CD4-positive, alpha-beta T cell treated with Interferon gamma for 1 hour (primary cell): ENCODE data around the gene RELA.
"Not testable (repeated sequence)": the region's sequence is repeated elsewhere in the genome, so short reads cannot be mapped to it uniquely, and the experiment has no call there.

Experiments
- DNase-seq: peaks from one replicate; pipeline ENCODE4 v3.0.0-alpha.2; 2020

The RELA gene

DNA sequence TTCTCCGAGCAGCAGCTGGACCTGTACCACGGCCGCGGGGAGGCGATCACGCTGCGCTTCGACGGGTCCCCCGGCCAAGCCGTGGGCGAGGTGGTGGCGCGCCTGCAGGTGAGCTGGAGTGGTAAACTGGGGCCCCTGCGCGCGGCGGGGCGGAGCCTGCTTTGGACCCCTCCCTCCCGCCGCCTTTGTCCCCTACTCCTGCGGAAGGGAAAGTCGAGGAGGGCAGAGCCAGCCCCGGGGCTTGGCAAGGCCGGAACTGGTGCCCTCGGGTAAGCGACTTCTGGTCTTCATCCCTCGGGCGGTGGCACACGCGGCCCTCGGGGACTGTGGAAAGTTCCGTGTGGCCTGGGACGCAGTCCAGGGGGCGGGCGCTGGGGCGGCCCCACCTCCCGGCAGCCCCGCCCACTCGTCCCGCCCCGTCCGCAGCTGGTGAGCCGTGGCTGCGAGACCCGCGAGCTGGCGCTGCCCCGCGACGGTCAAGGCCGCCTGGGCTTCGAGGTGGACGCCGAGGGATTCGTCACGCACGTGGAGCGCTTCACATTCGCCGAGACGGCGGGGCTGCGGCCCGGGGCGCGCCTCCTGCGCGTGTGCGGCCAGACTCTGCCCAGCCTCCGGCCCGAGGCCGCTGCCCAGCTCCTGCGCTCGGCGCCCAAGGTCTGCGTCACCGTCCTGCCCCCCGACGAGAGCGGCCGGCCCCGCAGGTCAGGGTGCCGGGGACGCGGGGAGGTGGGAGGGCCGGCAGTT, 15.6 kb downstream of the RELA start:
- no peak for DNase-seq

DNA sequence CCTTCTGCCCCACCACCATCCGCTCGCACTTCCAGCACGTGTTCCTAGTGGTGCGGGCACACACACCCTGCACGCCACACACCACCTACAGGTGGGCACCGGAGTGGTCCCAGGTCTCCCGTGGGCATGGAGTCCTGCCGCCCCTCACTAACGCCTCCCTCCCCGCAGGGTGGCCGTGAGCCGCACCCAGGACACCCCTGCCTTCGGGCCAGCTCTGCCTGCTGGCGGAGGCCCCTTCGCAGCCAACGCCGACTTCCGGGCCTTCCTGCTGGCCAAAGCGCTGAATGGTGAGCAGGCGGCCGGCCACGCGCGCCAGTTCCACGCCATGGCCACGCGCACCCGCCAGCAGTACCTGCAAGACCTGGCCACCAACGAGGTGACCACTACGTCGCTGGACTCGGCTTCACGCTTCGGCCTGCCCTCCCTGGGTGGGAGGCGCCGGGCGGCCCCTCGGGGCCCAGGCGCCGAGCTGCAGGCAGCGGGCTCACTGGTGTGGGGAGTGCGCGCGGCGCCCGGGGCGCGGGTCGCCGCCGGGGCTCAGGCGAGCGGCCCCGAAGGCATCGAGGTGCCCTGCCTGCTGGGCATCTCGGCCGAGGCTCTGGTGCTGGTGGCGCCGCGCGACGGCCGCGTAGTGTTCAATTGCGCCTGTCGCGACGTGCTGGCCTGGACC, 16.3 kb downstream of the RELA start:
- no peak for DNase-seq

DNA sequence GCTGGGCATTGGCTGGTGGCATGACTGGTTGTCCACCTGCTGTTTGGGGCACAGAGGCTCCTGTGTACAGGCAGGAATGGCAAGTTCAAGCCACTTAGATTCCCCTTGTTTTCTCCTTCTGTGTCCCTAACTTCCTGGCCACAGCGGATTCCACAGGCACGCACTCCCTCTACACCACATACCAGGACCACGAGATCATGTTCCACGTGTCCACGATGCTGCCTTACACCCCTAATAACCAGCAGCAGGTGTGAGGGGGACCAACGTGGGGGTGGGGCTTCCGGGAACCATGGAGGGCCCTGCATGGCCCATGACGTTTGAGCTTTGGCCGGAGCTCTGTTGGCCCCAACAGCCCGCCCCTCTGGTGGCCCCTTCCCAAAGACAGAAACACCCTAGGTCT, 17.0 kb downstream of the RELA start:
- no peak for DNase-seq

DNA sequence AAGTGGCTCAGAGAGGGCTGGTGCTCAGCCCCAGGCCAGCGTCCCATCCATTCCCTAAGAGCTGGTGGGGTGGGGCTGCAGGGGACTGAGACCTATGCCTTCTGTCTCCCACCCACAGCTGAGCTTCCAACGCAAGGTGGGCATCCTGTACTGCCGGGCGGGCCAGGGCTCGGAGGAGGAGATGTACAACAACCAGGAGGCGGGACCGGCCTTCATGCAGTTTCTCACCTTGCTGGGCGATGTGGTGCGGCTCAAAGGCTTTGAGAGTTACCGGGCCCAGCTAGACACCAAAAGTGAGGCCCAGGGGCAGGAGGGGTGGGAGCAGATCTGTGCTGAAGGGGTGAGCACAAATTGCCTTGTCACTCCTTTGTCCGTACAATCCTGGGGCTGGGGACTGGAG, 17.9 kb downstream of the RELA start:
- DNase-seq: no peak

DNA sequence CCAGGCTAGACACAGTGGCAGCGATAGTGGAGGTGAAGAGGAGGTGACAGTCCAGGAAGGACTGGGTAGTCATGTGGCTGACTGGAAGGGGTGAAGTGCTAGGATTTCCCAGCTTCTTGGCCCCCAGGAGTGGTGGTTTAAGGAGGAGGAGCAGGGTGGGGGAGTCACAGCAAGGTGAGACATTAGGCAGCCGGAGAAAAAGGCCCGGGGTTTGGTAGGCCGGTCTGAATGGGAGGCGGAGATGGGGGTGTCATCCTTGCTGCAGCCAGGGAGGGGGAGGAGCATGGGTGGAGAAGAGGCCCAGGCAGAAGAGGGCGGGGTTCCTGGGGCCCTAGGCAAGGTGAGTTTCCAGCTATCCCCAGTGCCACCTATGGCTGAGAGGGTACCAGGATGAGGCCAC, 18.7 kb downstream of the RELA start:
- DNase-seq: no peak

DNA sequence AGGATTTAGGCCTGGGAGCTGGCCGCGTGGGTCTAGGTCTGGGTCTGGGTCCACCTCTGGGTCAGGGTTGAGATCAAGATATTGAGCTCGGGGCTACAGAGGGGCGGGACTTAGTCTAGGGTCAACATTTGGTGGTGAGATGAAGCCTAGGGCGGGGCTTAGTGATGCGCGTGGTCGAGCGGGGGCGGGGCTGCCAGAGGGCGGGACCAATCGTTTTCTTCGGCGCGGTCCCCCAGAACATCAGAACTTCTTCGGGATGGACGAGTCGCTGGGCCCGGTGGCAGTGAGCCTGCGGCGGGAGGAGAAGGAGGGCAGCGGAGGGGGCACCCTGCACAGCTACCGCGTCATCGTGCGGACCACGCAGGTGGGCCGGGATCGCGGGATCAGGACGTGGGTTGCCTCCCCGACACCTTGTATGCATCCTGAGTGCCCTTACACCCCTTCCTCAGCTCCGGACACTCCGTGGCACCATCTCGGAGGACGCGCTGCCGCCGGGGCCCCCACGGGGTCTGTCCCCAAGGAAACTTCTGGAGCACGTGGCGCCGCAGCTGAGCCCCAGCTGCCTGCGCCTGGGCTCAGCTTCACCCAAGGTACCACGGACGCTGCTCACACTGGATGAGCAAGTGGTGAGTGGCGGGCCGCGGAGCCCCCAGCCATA, 20.6 kb downstream of the RELA start:
- peak; percentile 27 for DNase-seq

DNA sequence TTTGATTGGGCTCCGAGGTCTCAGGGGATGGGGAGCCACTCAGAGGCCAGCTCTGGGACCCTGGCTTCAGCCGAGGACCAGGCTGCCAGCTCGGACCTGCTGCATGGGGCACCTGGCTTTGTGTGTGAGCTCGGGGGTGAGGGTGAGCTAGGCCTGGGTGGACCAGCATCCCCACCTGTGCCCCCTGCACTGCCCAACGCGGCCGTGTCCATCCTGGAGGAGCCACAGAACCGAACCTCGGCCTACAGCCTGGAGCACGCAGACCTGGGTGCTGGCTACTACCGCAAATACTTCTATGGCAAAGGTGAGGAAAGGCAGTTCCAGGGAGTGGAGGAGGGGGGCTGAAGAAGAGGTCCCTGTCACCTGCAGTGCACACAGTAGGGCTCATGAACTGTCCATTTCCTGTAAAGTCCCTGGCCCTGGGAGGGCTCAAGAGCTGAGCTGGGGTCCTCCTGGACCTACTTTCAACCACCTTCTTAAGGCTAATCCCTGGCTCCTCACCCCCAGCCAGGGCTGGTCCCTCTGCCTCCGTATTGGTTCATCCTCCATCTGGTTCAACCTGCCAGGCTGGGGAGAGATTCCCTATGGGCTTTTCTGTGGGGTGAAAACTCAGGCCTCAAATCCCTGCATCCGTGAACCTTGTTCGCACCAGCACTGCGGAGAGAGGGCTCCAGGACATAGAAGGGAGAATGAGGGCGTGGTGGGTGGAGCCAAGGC, 21.3 kb downstream of the RELA start:
- DNase-seq: no peak

DNA sequence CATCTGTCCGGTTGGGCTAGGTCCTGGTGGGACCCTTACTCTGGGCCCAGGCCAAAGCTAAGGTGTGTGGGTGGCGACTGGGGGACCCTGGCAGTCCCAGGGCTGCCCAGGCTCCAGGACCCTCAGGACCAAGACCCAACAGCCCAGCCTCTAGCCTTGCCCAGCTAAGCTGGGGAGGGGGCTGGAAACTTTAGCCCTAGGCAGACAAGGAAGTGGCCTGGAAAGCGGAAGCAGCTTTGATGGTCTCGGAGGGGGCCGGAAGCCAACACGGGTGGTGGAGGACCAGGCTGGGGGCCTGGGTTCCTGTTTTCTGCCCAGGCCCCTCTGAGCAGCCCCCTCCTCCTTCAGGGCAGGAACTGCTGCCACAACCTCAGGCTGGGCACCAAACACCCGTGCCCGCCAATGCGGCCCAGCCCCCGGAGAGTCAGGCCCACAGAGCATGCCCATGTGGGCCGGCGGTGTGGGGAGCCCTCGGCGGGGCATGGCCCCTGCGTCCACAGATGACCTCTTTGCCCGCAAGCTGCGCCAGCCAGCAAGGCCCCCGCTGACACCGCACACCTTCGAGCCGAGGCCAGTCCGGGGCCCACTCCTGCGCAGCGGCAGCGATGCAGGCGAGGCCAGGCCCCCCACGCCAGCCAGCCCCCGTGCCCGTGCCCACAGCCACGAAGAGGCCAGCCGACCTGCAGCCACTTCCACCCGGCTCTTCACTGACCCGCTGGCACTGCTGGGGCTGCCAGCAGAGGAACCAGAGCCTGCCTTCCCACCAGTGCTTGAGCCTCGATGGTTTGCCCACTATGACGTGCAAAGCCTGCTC, 22.0 kb downstream of the RELA start:
- DNase-seq: peak; percentile 81

DNA sequence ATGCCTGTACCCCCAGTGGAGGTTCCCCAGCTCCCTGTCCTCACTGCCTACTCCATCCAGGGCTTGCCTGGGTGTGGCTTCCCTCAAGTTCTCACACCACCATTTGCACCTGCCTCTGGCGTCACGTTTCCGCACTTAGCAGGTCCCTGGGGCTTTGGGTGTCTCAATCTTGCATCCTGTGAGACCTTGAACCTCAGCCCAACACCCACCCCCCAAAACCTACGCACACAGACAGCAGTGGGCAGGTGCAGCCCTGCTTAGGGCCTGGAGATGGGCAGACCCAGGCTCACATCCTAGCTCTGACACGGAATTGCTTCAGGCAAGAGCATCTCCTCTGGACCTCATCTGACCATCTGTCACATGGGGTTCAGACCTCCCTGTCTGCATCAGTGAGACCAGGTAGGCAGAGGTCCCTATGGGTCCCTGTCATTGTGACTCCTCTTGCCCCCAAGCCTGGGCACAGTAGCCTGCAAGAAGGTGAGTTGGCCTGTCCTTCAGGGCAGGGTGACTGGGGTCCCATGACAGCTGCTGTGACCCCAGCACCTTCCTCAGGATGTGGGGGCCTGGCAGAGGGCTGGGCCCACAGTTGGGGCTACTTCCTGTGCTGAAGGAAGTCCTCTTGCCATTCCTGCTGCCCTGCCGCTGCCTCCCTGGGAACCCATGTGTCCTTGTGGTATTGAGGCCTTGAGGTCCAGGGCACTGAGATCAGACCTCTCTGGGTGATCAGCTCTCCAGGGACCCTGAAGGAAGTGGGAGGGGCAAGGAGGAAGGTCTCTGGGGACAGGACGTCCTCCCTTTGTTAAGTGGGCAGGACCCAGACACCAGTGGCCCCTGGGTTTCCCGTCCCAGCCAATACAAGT, 22.9 kb downstream of the RELA start:
- peak; percentile 95 for DNase-seq

DNA sequence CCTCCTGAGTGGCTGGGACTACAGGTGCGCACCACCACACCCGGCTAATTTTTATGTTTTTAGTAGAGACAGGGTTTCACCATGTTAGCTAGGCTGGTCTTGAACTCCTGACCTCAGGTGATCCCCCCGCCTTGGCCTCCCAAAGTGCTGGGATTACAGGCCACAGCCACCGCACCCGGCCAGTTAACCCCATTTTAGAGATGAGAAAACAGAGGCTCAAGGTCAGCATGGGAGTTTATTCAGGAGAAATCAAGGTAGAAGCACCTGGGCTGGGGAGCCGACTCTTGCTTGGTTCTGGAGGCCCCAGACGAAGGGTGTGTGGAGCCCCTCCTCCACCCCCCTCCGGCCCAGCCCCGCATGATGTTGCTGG, 23.5 kb downstream of the RELA start:
- DNase-seq: not testable (repeated sequence)

DNA sequence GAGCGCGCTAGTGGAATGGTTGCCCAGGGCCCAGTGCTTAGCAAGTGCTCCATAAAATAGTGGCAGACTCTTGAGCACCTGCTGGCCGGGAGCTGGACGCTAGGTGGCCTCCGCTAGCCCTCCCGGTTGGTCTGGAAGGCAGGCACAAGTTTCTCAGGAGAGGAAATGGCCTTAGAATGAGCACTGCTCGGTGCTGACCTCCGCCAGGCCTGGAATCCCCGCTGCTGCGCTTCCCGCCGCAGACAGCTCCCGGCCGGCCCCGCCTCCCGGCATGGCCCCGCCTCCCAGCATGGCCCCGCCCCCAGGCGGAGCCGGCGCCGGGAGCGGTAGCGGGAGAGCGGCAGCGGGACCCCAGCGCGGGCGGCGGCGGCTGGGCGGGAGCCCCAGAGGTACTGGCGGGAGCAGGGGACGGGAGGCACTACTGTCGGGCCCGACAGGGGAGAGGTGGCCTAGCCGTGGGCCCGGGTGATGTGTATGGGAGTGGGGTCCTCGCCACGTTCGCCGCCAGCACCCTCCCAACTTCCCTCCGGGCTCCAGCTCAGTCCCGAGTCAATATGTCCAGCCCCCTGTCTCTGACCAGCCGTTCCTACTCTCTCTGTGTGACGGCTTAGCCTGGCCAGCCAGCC, 24.8 kb downstream of the RELA start, which contains the start of gene SIPA1:
SIPA1 (plus strand) TSS at position 308 of the 626 bp plus-strand sequence. CDS start 2,821 bp downstream, outside the sequence.
- peak; percentile 72 for DNase-seq

DNA sequence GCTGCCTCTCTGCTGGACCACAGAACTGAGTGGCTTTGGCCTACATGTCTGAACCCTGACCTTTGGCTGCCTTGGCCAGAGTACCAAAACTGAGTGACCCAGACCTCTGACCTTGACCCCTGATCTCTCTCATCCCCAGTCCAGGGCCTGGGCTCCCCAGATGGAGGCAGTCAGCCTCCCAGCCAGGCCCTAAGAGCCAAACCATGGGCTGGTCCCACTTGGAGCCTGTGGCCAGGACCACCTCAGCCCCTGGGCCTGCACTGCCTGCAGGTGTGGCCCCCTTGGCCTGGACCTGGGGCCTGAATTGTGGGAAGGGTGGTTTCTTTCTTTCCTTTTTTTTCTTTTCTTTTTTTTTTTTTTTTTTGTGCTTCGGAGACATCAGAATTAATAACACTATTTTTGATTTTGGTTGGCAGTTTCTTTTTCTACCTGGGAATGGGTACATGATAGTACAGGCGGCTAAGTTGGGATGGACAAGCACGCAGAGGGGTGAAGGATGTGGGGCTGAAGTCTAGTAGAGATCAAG, 25.6 kb downstream of the RELA start:
- no peak for DNase-seq

DNA sequence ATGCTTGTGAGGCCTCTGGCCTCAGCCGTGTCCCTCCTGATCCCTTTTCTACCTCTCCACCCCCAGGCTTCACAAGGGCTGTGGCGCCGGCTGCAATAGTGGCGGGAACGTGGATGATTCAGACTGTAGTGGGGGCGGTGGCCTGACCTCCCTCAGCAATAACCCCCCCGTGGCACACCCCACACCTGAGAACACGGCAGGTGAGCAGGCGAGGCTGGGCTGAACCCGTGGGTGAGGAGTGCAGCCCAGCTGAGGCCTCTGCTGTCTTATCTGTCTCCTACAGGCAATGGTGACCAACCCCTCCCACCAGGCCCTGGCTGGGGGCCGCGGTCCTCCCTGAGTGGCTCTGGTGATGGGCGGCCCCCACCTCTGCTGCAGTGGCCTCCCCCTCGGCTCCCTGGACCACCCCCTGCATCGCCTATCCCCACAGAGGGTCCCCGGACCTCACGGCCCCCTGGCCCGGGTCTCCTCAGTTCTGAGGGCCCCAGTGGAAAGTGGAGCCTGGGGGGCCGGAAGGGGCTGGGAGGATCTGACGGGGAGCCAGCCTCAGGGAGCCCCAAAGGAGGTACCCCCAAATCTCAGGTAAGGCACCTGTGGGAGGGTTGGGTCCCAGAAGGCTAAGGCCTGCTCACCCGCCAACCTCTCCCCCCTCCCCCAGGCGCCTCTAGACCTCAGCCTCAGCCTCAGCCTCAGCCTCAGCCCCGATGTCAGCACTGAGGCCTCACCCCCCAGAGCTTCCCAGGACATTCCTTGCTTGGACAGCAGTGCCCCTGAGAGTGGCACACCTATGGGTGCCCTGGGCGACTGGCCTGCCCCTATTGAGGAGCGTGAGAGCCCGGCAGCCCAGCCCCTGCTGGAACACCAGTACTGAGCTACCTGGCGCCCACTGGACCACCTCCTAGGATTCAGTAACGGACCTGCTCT, 26.3 kb downstream of the RELA start:
- no peak for DNase-seq

DNA sequence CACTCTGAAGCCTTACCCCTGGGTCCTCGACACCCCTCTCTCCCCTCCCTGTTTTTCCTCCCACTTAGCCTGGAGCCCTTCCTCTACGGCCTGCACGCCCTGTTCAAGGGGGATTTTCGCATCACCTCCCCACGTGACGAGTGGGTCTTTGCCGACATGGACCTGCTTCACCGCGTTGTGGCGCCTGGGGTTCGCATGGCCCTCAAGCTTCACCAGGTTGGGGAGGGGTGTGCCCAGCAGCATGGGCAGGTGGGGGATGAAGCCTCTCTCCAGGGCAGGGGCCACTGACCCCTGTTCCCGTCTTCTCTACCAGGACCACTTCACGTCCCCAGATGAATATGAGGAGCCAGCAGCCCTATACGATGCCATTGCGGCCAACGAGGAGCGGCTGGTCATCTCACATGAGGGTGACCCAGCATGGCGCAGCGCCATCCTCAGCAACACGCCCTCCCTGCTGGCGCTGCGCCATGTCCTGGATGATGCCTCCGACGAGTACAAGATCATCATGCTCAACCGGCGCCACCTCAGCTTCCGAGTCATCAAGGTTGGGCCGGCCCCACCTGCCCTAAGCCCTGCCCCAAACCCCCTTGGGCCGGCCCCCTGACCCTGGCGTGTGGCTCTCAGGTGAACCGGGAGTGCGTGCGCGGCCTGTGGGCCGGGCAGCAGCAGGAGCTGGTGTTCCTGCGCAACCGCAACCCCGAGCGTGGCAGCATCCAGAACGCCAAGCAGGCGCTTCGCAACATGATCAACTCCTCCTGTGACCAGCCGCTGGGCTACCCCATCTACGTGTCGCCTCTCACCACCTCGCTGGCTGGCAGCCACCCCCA, 27.6 kb downstream of the RELA start:
- DNase-seq: no peak

DNA sequence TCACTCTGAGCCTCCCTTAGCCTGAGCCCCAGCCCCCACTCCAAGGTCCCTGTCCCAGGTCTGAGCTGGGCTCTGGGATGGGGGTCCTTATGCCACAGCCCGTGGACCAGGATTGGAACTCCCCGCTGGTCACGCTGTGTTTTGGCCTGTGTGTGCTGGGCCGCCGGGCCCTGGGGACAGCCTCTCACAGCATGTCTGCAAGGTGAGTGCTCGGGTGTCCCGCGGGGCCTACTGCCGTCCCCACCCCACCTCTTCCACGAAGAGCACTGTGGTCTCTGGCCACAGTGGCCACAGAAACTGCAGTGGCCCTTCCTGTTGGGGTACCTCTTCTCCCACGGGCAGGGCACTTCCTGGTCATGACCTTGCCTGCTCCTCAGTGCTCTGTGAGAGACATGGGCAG, 28.3 kb downstream of the RELA start:
- DNase-seq: no peak

DNA sequence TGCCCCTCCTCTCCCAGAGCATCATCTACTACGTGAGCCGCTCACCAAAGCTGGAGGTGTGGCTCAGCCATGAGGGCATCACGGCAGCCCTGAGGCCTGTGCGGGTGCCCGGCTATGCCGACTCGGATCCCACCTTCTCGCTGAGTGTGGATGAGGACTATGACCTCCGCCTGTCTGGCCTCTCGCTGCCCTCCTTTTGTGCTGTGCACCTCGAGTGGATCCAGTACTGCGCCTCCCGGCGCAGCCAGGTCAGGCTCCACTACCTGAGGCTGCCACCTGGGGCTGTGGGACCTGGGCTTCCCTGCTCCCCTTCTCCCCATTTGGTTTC, 28.6 kb downstream of the RELA start:
- no peak for DNase-seq

DNA sequence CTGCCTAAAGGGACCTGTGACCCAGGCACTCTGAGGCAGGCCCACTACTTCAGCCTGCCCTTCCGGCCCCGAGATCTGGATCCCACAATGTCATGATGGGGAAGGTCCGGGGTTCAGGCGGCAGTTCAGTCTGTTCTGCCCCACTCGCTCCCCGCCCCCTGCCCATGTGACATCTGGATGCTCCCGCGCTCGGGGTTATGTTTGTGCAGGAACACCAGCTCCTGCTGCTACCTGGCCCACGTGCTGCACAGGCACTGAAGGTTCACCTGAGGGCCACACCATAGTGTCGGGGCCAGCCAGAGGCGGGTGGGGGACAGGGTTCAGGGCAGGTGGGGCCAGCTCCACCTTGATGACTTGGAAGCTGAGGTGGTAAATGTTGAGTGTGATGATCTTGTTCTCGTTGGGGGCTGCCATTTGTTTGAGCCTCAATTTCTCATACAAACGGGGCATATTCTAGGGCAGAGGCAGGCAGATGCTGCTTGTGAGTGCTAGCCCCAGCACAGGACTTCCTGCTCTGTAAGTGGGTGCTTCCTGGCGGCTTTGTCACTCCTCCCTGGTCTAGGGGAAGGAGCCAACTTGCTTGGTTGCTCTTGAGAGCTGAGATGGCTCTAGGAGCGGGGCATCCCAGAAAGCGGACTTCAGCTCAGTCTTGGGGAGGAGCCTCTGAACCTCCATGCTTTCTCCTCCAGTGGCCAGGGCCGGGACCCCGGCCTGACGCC, 29.2 kb downstream of the RELA start:
- no peak for DNase-seq

DNA sequence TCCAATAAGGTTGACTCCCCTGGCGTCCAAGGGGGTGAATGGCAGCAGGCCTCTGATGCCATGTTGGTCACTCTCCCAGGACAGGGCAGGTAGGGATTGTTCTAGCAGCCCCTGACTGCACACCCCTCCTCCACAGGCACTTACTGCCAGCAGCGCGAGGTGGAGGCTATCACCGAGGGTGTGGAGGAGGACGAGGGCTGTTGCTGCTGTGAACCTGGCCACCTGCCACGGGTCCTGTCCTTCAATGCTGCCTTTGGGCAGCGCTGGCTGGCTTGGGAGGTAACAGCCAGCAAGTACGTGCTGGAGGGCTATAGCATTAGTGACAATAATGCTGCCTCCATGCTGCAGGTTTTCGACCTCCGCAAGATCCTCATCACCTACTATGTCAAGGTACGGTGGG, 32.5 kb downstream of the RELA start:
- DNase-seq: no peak
